ENCODE data around the gene STXBP2.

STXBP2 gene

GRCh38 chr19:7662657-7663056, 25.7 kb downstream of the STXBP2 start:
- H3K4me3 ChIP-seq = no peak overlapping the region
- H3K27ac ChIP-seq = no peak overlapping the region
- TF ChIP-seq EZH2 (IDR thresholded peaks at IDR 0.05) = no peak
- no peak for TF ChIP-seq POLR2AphosphoS5 (IDR thresholded peaks at IDR 0.05; ENCODE audit: borderline replicate concordance, low read depth, low read length)
- no peak for TF ChIP-seq FOXP2 (optimal IDR thresholded peaks at IDR 0.05; ENCODE audit: control extremely low read depth, extremely low read length, insufficient read depth)
- no peaks in the 10 kb centered on the region for H3K36me3 ChIP-seq (ENCODE audit: insufficient read depth, low read length)
- H3K9ac ChIP-seq (ENCODE audit: insufficient read length) = no peak overlapping the region
- no peaks in the 10 kb centered on the region for H3K9me3 ChIP-seq (ENCODE audit: low read depth, low read length)
- no peak for DNase-seq (ENCODE audit: low read depth, low spot score)

GRCh38 chr19:7663706-7664105, 26.8 kb downstream of the STXBP2 start:
- H3K36me3 ChIP-seq (ENCODE audit: insufficient read depth, low read length) = no peaks in the 10 kb centered on the region
- H3K9me3 ChIP-seq (ENCODE audit: low read depth, low read length) = no peaks in the 10 kb centered on the region
- no peak overlapping the region for H3K9ac ChIP-seq (ENCODE audit: insufficient read length)
- TF ChIP-seq EZH2 (IDR thresholded peaks at IDR 0.05) (no peak), POLR2AphosphoS5 (IDR thresholded peaks at IDR 0.05; ENCODE audit: borderline replicate concordance, low read depth, low read length) (no peak), FOXP2 (optimal IDR thresholded peaks at IDR 0.05; ENCODE audit: control extremely low read depth, extremely low read length, insufficient read depth) (no peak)
- DNase-seq (ENCODE audit: low read depth, low spot score) = no peak
- no peak overlapping the region for H3K27ac ChIP-seq
- no peak overlapping the region for H3K4me3 ChIP-seq

GRCh38 chr19:7665076-7665475, 28.2 kb downstream of the STXBP2 start:
- no peak for TF ChIP-seq POLR2AphosphoS5 (IDR thresholded peaks at IDR 0.05; ENCODE audit: borderline replicate concordance, low read depth, low read length)
- TF ChIP-seq EZH2 (IDR thresholded peaks at IDR 0.05) = no peak
- no peak for TF ChIP-seq FOXP2 (optimal IDR thresholded peaks at IDR 0.05; ENCODE audit: control extremely low read depth, extremely low read length, insufficient read depth)
- Histone ChIP-seq H3K4me3 (no peak overlapping the region), H3K9me3 (ENCODE audit: low read depth, low read length) (no peaks in the 10 kb centered on the region)

GRCh38 chr19:7668842-7669241, 31.9 kb downstream of the STXBP2 start, which contains the start of gene RETN:
TSS of gene RETN (plus strand) at chr19:7669049. CDS start at chr19:7669327, 278 bp downstream.
- no peaks in the 10 kb centered on the region for H3K36me3 ChIP-seq (ENCODE audit: insufficient read depth, low read length)
- H3K9me3 ChIP-seq (ENCODE audit: low read depth, low read length) = no peaks in the 10 kb centered on the region
- no peak for DNase-seq (ENCODE audit: low read depth, low spot score)
- H3K27ac ChIP-seq = no peak within 1 kb of the TSS
- TF ChIP-seq FOXP2 (optimal IDR thresholded peaks at IDR 0.05; ENCODE audit: control extremely low read depth, extremely low read length, insufficient read depth) (no peak), EZH2 (IDR thresholded peaks at IDR 0.05) (no peak), POLR2AphosphoS5 (IDR thresholded peaks at IDR 0.05; ENCODE audit: borderline replicate concordance, low read depth, low read length) (no peak)
- no peak within 1 kb of the TSS for H3K9ac ChIP-seq (ENCODE audit: insufficient read length)
- no peak within 1 kb of the TSS for H3K4me3 ChIP-seq

More at GRCh38 chr19:7665076-7665475, 28.2 kb downstream of the STXBP2 start:
- Histone ChIP-seq H3K9ac (ENCODE audit: insufficient read length) (no peak overlapping the region), H3K27ac (no peak overlapping the region), H3K36me3 (ENCODE audit: insufficient read depth, low read length) (no peaks in the 10 kb centered on the region)
- DNase-seq (ENCODE audit: low read depth, low spot score) = no peak

GRCh38 chr19:7669641-7670040, 32.7 kb downstream of the STXBP2 start:
- Histone ChIP-seq H3K9me3 (ENCODE audit: low read depth, low read length) (no peaks in the 10 kb centered on the region; the same call in 1 of the 2 replicates), H3K9ac (ENCODE audit: insufficient read length) (no peak overlapping the region), H3K36me3 (ENCODE audit: insufficient read depth, low read length) (no peaks in the 10 kb centered on the region), H3K27ac (no peak overlapping the region), H3K4me3 (no peak overlapping the region)
- DNase-seq (ENCODE audit: low read depth, low spot score) = no peak
- TF ChIP-seq EZH2 (IDR thresholded peaks at IDR 0.05) = no peak
- no peak for TF ChIP-seq FOXP2 (optimal IDR thresholded peaks at IDR 0.05; ENCODE audit: control extremely low read depth, extremely low read length, insufficient read depth)
- TF ChIP-seq POLR2AphosphoS5 (IDR thresholded peaks at IDR 0.05; ENCODE audit: borderline replicate concordance, low read depth, low read length) = no peak

- Histone ChIP-seq H3K4me3 (peak overlapping the region; percentile 57; the same call in 1 of the 2 replicates), H3K9me3 (ENCODE audit: low read depth, low read length) (no peaks in the 10 kb centered on the region; the same call in 1 of the 2 replicates), H3K36me3 (ENCODE audit: insufficient read depth, low read length) (no peaks in the 10 kb centered on the region), H3K9ac (ENCODE audit: insufficient read length) (no peak overlapping the region), H3K27ac (no peak overlapping the region)
- TF ChIP-seq POLR2AphosphoS5 (IDR thresholded peaks at IDR 0.05; ENCODE audit: borderline replicate concordance, low read depth, low read length) (no peak), EZH2 (IDR thresholded peaks at IDR 0.05) (no peak), FOXP2 (optimal IDR thresholded peaks at IDR 0.05; ENCODE audit: control extremely low read depth, extremely low read length, insufficient read depth) (no peak)
- no peak for DNase-seq (ENCODE audit: low read depth, low spot score)
These were observed 33.4 kb downstream of the STXBP2 start for GRCh38 chr19:7670150-7670783.

- no peak overlapping the region for H3K27ac ChIP-seq
- H3K9ac ChIP-seq (ENCODE audit: insufficient read length) = no peak overlapping the region
- H3K9me3 ChIP-seq (ENCODE audit: low read depth, low read length) = no peaks in the 10 kb centered on the region; the same call in 1 of the 2 replicates
- DNase-seq (ENCODE audit: low read depth, low spot score) = no peak
- H3K36me3 ChIP-seq (ENCODE audit: insufficient read depth, low read length) = no peaks in the 10 kb centered on the region
- no peak overlapping the region for H3K4me3 ChIP-seq
- TF ChIP-seq POLR2AphosphoS5 (IDR thresholded peaks at IDR 0.05; ENCODE audit: borderline replicate concordance, low read depth, low read length) = no peak
- no peak for TF ChIP-seq FOXP2 (optimal IDR thresholded peaks at IDR 0.05; ENCODE audit: control extremely low read depth, extremely low read length, insufficient read depth)
- no peak for TF ChIP-seq EZH2 (IDR thresholded peaks at IDR 0.05)
These were observed 33.9 kb downstream of the STXBP2 start for GRCh38 chr19:7670790-7671189.

- no peak overlapping the region for H3K9ac ChIP-seq (ENCODE audit: insufficient read length)
- TF ChIP-seq FOXP2 (optimal IDR thresholded peaks at IDR 0.05; ENCODE audit: control extremely low read depth, extremely low read length, insufficient read depth) = no peak
- no peak for TF ChIP-seq POLR2AphosphoS5 (IDR thresholded peaks at IDR 0.05; ENCODE audit: borderline replicate concordance, low read depth, low read length)
- no peak for TF ChIP-seq EZH2 (IDR thresholded peaks at IDR 0.05)
- H3K9me3 ChIP-seq (ENCODE audit: low read depth, low read length) = no peaks in the 10 kb centered on the region; the same call in 1 of the 2 replicates
- DNase-seq (ENCODE audit: low read depth, low spot score) = no peak
- no peak overlapping the region for H3K27ac ChIP-seq
- H3K4me3 ChIP-seq = no peak overlapping the region
- H3K36me3 ChIP-seq (ENCODE audit: insufficient read depth, low read length) = no peaks in the 10 kb centered on the region
These were observed 35.6 kb downstream of the STXBP2 start for GRCh38 chr19:7672522-7672921.
